GM18511 (cell line): ENCODE data around the gene EHMT2.
"Not testable (repeated sequence)": the region's sequence is repeated elsewhere in the genome, so short reads cannot be mapped to it uniquely, and the experiment has no call there.

Source experiments
- ATAC-seq: cut with Tn5 transposase; IDR thresholded peaks from one replicate; pipeline ENCODE4 v1.9.1; 2021; ENCODE audit warnings: mild to moderate bottlenecking, moderate library complexity; ENCODE audit not compliant: unreplicated experiment

The EHMT2 gene

DNA sequence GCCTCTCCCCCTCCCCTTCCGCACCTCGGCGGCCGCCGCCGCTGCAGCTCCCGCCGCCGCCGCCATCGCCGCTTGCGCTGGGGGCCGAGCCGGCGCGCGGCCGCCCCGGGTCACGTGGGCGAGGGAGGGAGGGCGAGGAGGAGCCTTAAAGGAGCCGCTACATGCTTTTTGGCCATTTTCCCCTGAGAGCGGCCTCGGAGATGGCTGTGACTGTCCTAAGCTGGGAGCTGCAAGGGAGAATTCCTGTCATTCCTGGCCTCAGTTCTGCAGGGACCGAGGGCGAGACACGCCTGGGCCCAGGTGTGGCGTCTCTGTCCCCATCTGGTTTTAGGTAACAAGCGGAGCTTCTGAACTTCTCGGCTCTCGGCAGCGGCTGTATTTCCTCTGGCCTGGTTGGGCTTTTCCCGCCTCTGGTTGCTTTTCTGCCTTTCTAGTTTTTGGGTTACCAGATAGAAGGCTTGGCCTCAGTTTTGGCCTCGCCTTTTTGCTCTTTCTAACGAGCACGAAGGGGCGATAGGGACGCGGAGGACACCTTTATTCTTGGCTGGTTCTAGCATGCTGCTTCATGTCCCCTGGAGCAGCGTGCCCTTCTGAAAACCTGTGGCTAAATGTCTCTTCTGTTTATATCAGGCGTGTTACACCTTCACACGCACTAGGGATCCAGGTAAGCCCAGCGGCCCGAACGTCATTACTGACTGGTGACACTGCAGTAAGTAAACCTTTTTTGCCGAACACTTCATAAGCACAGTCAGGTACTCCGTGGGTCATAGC lies at the start of gene EHMT2:
TSS of gene EHMT2 (minus strand) at position 87 of the 771 bp plus-strand sequence. CDS start at position 66, 21 bp downstream.
- ATAC-seq, result peak; percentile 58

DNA sequence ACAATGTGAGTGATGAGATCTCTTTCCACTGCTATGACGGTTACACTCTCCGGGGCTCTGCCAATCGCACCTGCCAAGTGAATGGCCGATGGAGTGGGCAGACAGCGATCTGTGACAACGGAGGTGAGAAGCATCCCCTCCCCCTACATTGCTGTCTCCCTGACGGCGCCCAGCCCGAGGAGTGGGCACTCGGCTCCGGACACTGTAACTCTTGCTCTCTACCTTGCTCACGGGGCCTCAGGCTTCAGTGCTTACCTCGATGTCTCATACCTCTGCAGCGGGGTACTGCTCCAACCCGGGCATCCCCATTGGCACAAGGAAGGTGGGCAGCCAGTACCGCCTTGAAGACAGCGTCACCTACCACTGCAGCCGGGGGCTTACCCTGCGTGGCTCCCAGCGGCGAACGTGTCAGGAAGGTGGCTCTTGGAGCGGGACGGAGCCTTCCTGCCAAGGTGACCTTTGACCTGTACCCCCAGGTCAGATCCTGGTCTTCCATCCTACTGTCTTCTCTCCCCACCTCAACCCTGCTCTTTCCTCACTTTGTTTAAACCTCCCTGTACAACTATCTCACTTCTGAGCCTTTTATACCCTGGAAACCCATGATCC lies 49.7 kb upstream of the EHMT2 start:
- ATAC-seq, result no peak

DNA sequence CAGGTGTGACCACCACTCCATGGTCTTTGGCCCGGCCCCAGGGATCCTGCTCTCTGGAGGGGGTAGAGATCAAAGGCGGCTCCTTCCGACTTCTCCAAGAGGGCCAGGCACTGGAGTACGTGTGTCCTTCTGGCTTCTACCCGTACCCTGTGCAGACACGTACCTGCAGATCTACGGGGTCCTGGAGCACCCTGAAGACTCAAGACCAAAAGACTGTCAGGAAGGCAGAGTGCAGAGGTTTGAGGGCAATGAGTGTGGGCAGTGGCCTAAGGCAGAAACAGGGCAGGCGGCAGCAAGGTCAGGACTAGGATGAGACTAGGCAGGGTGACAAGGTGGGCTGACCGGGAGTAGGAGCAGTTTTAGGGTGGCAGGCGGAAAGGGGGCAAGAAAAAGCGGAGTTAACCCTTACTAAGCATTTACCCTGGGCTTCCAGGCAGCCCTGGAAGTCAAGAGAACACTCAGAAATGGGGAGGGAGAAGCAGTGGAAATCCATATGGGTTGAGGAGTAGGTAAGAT lies 48.9 kb upstream of the EHMT2 start:
- ATAC-seq, result no peak

DNA sequence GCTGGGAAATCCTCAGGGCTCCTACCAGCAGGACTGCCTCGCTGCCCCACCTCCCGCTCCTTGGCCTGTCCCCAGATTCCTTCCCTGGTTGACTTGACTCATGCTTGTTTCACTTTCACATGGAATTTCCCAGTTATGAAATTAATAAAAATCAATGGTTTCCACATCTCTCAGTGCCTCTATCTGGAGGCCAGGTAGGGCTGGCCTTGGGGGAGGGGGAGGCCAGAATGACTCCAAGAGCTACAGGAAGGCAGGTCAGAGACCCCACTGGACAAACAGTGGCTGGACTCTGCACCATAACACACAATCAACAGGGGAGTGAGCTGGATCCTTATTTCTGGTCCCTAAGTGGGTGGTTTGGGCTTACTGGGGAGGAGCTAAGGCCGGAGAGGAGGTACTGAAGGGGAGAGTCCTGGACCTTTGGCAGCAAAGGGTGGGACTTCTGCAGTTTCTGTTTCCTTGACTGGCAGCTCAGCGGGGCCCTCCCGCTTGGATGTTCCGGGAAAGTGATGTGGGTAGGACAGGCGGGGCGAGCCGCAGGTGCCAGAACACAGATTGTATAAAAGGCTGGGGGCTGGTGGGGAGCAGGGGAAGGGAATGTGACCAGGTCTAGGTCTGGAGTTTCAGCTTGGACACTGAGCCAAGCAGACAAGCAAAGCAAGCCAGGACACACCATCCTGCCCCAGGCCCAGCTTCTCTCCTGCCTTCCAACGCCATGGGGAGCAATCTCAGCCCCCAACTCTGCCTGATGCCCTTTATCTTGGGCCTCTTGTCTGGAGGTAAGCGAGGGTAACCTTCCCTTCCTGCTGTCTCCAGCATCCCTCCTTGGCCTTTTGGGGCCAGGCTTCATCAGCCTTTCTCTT lies 48.2 kb upstream of the EHMT2 start, which contains the start of gene CFB:
TSS of gene CFB (plus strand) at position 589 of the 863 bp plus-strand sequence. CDS start at position 716, 127 bp downstream.
- ATAC-seq, result no peak

DNA sequence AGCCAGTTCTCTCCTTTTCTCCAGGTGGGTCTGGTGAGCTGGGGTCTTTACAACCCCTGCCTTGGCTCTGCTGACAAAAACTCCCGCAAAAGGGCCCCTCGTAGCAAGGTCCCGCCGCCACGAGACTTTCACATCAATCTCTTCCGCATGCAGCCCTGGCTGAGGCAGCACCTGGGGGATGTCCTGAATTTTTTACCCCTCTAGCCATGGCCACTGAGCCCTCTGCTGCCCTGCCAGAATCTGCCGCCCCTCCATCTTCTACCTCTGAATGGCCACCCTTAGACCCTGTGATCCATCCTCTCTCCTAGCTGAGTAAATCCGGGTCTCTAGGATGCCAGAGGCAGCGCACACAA lies 47.6 kb upstream of the EHMT2 start:
- no peak for ATAC-seq

DNA sequence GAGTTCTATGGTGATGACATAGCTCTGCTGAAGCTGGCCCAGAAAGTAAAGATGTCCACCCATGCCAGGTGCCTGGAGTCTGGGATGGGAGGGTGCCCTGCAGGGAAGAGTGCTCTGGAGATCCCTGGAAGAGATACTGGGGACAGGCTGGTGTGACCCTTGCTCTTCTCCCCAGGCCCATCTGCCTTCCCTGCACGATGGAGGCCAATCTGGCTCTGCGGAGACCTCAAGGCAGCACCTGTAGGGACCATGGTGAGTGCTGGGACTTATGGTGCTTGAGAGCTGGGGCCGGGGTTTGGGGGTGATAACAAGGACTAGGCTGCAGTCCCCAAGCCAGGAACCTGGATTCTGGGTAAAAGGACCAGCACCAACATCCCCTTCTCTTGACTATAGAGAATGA lies 46.2 kb upstream of the EHMT2 start:
- ATAC-seq, result no peak

DNA sequence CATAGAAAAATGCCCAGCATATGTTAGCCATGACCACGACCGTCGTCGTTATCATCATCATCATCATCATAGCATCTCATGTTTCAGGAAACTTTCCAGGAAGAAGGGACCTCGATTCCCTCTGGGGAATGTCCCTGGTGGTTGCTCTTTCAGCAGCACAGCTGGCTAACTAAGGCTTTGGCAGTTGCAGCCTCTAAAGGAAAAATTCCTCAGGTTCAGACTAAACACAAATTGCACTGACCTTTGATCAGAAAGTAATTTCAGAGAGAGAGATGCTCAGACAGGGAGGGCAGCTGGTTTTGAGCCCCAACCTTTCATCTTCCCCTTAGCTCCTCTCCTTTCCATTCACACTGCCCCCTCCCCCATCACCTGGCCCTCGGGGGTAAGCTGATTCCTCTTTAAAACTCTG lies 42.8 kb upstream of the EHMT2 start:
- ATAC-seq, result no peak

DNA sequence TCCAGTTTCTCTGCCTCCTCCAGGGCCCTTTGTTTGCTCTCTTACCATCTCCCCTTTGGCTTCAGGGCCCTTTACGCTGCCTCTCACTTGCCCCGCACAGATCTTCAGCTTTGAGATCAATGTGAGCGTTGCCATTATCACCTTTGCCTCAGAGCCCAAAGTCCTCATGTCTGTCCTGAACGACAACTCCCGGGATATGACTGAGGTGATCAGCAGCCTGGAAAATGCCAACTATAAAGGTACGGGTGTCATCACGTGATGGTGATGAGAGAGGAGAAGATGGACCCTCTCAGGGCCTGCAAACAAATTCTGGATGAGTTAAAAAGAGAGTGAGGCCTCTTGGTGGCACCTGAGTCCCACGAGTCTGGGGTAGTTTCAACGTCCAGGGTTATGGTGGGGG lies 38.3 kb upstream of the EHMT2 start:
- ATAC-seq, result no peak

DNA sequence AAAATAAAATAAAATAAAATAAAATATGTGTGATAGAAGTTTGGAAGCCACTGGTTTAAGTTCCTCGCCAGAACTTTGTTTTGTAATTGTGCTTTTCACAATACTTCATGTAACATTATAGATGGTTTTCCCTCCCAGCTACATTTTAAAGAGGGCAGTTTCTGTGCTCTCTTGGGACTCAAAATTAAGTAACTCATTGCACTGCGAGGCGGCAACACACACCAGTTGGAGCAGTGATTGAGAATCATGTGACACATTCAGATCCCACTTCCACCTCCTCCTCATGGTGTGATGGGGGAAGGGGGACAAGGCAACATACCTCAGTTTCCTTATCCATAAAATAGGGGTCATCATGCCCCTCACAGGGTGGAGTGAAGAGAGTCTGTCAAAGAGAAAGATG lies 37.5 kb upstream of the EHMT2 start:
- no peak for ATAC-seq

DNA sequence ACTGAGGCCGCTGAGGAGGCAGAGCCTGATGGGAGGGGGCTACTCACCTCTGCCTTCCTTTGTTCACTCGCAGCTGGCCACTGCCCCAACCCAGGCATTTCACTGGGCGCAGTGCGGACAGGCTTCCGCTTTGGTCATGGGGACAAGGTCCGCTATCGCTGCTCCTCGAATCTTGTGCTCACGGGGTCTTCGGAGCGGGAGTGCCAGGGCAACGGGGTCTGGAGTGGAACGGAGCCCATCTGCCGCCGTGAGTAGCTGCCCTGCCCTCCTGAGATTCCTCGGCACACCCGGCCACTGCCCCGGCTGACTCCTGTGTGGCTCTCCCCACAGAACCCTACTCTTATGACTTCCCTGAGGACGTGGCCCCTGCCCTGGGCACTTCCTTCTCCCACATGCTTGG lies 36.0 kb upstream of the EHMT2 start:
- no peak for ATAC-seq

DNA sequence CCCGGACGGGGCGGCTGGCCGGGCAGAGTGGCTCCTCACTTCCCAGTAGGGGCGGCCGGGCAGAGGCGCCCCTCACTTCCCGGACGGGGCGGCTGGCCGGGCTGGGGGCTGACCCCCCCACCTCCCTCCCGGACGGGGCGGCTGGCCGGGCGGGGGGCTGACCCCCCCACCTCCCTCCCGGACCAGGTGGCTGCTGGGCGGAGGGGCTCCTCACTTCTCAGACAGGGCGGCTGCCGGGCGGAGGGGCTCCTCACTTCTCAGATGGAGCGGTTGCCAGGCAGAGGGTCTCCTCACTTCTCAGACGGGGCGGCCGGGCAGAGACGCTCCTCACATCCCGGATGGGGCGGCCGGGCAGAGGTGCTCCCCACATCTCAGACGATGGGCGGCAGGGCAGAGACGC lies 34.6 kb upstream of the EHMT2 start:
- ATAC-seq, result not testable (repeated sequence)

DNA sequence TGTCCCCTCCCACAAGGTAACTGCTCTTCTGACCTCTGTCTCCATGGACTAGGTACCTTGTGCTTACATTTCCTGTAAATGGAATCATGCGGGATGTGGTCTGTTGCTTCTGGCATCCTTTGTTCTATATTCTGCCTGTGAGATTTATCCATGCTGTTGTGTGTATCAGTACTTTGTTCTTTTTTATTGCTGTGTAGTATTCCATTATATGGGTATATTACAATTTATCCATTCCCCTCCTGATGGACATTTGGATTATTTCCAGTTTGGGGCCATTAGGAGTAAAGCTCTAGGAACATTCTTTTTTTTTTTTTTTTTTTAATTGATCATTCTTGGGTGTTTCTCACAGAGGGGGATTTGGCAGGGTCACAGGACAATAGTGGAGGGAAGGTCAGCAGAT lies 33.5 kb upstream of the EHMT2 start:
- no peak for ATAC-seq

DNA sequence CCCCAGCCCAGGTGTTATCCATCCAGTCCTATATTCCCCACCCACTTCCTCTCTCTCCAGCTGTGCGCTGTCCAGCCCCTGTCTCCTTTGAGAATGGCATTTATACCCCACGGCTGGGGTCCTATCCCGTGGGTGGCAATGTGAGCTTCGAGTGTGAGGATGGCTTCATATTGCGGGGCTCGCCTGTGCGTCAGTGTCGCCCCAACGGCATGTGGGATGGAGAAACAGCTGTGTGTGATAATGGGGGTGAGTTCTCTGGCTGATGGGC lies 31.1 kb upstream of the EHMT2 start:
- no peak for ATAC-seq

DNA sequence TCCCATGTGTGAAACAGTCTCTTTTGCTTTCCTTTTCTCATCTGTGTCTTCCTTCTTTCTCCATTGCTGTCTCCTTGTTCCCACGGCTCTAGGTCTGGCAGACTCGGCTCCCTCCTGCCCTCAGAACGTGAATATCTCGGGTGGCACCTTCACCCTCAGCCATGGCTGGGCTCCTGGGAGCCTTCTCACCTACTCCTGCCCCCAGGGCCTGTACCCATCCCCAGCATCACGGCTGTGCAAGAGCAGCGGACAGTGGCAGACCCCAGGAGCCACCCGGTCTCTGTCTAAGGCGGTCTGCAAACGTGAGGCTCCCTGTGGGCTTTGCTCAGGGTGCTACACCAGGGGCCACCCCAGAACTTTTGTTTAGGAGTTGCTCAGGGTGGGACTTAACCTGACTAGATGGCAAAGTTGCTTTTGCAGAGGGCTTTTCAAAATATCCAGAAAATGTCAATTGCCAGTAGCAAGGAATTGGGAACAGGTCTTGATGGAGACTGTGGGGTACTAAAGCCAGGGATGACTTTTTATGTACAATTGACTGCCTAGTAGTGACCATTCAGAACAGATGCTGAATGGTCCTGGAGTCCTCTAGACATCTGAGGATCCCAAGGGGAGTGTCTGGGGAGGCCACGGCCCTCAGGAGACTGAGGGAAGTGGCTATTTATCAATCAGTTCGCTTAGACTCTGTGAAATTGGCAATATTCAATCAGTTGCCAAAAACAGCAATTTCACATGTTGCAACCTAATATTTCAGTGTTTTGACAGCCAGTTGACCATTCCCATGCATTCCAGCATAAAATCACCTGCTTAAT lies 30.6 kb upstream of the EHMT2 start:
- no peak for ATAC-seq

DNA sequence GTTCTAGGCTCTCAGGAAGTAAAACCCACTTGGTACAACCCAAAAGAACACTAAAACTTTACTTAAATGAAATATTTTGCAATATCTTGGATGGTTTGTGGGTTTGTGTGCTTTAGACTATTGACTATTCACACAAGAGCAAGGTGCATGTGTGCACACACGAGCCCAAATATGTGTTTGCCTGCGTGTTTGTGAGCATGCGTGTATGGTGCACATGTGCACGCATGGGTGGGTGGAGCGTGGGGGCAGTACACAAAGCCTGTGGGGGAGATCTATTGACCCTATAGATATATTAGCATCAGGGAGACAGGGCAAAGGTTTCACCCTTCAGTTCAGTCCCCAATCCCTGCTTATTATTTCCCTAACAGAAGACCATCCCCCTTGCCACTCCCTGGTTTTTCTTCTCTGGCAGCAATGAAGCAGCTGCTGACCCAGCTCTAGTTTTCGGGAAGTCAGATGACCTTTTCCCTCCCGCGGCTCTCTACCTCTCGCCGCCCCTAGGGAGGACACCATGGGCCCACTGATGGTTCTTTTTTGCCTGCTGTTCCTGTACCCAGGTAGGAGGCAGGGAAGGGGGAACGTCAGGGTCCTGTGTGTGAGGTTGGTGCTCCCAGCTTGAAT lies 29.9 kb upstream of the EHMT2 start, which contains the start of gene C2:
TSS of gene C2 (plus strand) at position 476 of the 621 bp plus-strand sequence. CDS start at position 512, 36 bp downstream.
- ATAC-seq, result no peak

DNA sequence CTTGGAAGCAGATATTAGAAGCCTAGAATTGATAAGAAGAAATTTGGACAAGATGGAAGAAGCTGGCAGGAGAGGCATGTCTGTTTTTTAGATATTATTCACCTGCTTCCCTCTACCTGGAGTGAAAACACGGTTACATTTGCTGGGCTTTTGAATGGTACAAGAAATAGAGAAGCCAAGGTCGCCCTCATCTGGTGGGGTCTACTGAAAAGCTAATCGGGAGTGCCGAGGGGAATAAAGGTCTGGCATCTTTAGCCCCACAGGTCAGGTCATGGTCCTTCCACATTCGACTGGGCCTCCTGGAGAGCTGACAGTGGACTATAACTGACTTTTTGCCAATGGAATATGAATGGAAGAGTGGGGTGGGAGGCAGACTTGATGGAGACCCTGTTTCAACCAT lies 25.4 kb upstream of the EHMT2 start:
- ATAC-seq, result no peak

DNA sequence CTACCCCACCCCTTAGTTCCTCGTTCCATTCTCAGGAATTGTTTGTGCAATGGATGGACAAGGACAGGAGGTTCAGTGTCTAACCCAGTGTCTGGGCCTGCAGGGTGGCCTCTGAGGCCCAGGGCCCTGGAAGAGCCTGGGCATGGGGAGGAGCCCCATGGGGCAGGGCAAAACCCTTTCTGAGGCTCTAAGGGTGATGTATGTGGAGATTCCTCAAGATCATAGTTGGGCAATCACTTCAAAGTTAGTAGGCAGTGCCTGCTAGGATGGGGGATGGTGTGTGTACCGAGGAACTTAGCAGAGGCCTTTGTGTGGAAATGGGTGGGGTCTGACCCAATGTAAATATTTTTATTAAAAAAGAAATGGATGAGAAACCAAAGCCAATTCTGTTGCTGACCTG lies 23.3 kb upstream of the EHMT2 start:
- ATAC-seq, result no peak

DNA sequence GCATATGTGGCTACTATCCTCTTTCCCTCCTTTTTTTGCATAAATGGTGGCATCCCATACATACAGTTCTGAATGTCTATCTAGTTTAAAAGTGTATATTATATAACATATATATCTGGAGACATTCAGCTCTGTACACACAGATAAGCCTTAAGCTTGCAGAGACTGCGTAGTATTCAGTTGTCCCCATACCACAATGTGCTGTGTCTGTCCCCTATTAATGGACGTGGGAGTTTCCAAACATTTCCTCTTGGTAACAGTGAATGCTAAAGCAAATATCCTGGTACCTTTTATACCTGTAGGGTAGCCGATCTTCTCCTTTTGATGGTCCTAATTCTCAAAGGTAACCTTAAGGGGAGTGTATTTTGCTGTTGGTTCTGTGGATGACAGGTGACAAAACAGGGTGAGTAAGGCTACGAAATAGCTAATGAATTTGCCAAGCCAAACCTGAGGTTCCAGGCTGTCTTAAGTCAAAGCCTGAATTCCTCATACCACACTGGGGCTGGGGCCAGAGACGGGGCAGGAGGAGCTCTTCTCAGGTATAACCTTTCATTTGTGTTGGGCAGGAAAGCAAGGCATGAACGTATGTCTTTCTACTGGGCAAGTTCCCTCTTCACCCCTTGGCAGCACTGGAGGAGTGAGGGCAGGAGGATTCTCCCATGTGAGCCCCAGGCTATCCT lies 22.3 kb upstream of the EHMT2 start:
- no peak for ATAC-seq

DNA sequence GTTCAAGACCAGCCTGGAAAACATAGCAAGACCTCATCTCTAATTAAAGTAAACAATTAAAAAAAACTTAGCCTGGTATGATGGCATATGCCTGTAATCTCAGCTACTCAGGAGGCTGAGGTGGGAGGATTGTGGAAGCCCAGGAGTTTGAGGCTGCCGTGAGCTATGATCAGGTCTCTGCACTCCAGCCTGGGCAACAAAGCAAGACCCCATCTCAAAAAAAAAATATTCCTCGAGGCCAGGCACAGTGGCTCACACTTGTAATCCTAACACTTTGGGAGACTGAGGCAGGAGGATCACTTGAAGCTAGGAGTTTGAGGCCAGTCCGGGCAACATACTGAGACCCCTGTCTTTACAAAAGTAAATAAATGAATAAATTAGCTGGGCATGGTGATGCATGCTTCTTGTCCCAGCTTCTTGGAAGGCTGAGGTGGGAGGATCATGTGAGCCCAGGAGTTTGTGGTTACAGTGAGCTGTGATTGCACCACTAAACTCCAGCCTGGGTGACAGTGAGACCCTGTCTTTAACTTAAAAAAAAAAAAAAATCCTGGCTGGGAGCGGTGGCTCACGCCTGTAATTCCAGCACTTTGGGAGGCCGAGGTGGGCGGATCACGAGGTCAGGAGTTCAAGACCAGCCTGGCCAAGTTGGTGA lies 20.7 kb upstream of the EHMT2 start:
- no peak for ATAC-seq
